Measurements from ENCODE around the gene ARID1B.
A peak's percentile ranks its signal among the peaks of the same experiment; 100 is the strongest.

The ARID1B gene

DNA sequence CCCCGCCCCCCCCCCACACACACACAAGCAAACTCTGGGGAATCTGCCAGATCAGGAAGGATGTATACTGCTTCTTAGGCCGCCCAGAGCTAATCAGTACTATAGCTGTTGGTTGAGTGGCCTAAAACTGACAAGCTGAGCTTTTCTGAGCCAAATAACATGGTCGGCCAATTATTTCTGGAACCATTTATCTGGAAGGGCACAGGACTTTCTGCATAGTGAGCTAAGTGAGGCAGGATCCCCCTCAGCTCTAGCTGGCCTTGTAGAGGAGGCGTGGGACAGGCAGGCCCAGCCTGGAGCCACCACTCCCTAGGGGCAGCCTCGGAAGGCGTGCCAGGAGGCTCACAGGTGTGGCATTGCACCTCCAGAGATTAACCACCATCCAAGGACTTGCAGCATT is 346.1 kb downstream of the ARID1B start:
- no peak for TF ChIP-seq CTCF (IDR thresholded peaks at IDR 0.05; ENCODE audit: low read depth, low read length, missing control alignments)
- Histone ChIP-seq H3K27me3 (replicated peaks) (no peaks in the 10 kb centered on the region), H3K4me3 (ENCODE audit: low read depth, low read length) (no peak overlapping the region), H3K27ac (no peak overlapping the region), H3K36me3 (replicated peaks) (no peaks in the 10 kb centered on the region)
- no peak for DNase-seq
- in situ Hi-C loops (cut with HindIII; ENCODE audit: low pct_ligation_motif_present, low sequenced_read_pairs), result no loop called here

DNA sequence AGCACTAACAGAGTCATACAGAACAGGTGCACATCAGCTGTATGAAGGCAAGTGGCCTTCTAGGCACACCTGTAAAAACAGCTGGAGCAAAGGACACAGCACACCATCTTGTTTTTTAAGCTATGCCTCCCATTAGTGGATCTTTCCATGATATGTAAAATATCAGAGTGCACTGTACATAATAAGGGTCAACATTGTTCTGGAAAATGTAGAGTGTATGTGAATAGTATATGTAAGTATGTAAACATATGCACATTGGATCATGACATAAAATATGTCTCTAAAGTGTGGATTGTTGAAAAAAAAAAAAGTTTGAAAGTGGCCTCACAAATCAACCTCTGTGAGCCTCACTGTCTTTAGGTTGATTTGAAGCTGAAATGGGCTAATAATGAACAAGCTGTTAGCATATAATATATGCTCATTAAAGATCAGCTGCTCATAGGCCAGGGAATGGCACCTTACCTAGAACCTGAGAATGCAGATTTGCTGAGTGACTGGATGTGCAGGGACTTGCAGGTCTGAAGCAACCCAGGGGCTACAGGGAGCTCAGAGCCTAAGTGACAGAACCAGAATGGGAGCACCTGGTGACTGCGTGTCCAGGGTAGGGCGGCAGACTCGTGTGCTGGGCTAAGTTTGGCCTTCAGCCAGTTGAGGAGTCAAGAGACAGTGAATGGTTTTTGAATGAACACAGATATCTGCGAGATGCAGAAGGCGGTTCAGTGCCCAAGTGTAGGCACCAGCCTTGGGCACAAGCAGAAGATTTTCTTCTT is 347.5 kb downstream of the ARID1B start:
- no peak overlapping the region for H3K4me3 ChIP-seq (ENCODE audit: low read depth, low read length)
- TF ChIP-seq CTCF (IDR thresholded peaks at IDR 0.05; ENCODE audit: low read depth, low read length, missing control alignments), result no peak
- H3K36me3 ChIP-seq (replicated peaks), result no peaks in the 10 kb centered on the region
- in situ Hi-C loops (cut with HindIII; ENCODE audit: low pct_ligation_motif_present, low sequenced_read_pairs), result no loop called here
- no peak overlapping the region for H3K27ac ChIP-seq
- no peak for DNase-seq
- H3K27me3 ChIP-seq (replicated peaks), result no peaks in the 10 kb centered on the region

DNA sequence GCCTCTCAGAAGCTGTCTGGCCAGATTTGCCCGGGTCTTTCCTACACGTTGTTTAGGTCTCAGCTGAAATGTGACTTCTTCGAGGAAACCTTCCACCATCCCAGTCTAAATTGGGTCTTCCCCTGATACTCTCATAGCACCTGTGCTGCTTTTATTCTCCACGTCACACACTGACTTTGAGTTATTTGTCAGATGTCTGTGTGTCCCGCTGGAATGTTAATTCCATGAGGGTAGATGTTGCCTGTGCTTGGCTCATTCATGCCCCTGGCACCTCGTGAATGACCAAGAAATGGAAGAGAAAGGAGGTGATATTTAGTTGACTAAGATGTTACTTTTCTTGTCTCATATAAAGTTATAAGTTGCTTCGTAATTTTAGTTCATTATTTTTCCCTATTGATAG is 348.4 kb downstream of the ARID1B start:
- H3K27ac ChIP-seq, result no peak overlapping the region
- in situ Hi-C loops (cut with HindIII; ENCODE audit: low pct_ligation_motif_present, low sequenced_read_pairs), result no loop called here
- H3K27me3 ChIP-seq (replicated peaks), result no peaks in the 10 kb centered on the region
- no peaks in the 10 kb centered on the region for H3K36me3 ChIP-seq (replicated peaks)
- no peak overlapping the region for H3K4me3 ChIP-seq (ENCODE audit: low read depth, low read length)
- DNase-seq, result no peak
- no peak for TF ChIP-seq CTCF (IDR thresholded peaks at IDR 0.05; ENCODE audit: low read depth, low read length, missing control alignments)

DNA sequence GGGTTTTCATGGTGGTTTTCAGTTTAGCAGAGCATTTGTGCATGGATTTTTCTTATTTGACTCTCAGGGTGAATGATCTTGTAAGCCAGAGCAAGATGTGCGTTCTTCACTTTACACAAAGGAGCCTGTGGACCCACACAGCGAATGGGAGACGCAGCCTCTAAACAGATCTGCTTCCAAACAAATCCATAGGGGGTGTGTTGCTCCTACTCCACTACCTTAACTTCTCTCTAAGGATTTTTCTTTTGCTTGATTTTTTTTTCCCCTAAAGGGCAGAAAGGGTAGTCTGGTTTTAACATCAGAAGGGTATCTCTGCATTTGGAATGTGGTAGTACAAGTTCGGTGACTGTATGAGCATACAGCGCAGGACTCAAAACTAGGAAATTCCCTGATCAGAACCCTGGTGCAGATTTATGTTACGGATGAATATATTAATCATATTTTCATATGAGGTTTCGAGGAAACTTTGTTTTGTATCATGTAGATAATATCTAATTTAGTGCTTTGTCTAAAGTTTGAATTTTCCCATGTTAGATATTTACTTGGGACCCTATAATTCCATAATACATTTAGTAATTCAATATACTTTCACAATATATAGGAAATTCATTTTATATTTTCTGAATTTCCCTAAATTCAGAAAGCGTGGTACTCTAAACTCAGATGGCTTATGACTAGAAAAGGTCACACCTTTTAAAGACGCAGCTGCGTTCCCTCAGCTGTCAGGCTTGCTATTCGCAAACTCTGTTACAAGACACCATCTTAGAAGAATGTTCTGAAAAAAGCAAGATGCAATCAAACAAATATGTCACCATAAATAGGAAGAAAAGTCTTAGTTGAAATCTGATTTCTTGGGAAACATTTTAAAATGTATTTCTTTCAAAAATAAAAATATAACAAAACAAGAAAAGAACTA is 349.3 kb downstream of the ARID1B start:
- DNase-seq, result no peak
- H3K4me3 ChIP-seq (ENCODE audit: low read depth, low read length), result no peak overlapping the region
- H3K27ac ChIP-seq, result no peak overlapping the region
- no peaks in the 10 kb centered on the region for H3K27me3 ChIP-seq (replicated peaks)
- in situ Hi-C loops (cut with HindIII; ENCODE audit: low pct_ligation_motif_present, low sequenced_read_pairs), result no loop called here
- no peaks in the 10 kb centered on the region for H3K36me3 ChIP-seq (replicated peaks)
- no peak for TF ChIP-seq CTCF (IDR thresholded peaks at IDR 0.05; ENCODE audit: low read depth, low read length, missing control alignments)

DNA sequence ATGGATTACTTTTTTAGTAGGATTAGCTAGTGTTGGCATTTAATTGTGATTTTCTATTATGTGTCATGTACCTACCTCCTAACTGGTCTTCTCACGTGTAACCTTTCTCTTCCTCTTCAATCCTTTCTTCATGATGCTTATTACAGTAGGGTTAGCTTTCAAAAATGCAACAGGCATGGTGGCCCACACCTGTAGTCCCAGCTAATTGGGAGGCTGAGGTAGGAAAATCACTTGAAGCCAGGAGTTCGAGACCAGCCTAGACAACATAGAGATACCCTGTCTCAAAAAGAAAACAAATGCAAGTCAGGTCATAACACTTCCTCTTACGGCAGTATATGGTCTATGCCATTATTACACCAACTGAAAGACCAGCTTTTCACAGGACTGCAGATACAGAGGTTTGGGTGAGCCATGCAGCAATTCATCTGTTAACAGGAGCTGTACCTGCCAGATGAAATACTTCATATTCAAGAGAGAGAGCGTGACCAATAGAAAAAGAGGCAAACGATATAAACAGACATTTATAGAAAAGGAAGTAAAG is 351.1 kb downstream of the ARID1B start:
- in situ Hi-C loops (cut with HindIII; ENCODE audit: low pct_ligation_motif_present, low sequenced_read_pairs), result no loop called here
- H3K4me3 ChIP-seq (ENCODE audit: low read depth, low read length), result no peak overlapping the region
- peak overlapping the region; percentile 70 for H3K27ac ChIP-seq
- TF ChIP-seq CTCF (IDR thresholded peaks at IDR 0.05; ENCODE audit: low read depth, low read length, missing control alignments), result no peak
- H3K27me3 ChIP-seq (replicated peaks), result no peaks in the 10 kb centered on the region
- no peak for DNase-seq
- H3K36me3 ChIP-seq (replicated peaks), result peaks cover 1% of the 10 kb centered on the region
